Measurements from ENCODE around the gene EFCAB6.

- TF ChIP-seq POLR2A (IDR thresholded peaks at IDR 0.05; ENCODE audit: low read length) (no peak), GATA1 (IDR thresholded peaks at IDR 0.05; ENCODE audit: low read depth, low read length) (no peak)
Measured at GRCh38 chr22:43853328-43853931, 41.3 kb upstream of the EFCAB6 start.

All from erythroblast (primary cell).